ENCODE results near the gene SPINK6.

DNA sequence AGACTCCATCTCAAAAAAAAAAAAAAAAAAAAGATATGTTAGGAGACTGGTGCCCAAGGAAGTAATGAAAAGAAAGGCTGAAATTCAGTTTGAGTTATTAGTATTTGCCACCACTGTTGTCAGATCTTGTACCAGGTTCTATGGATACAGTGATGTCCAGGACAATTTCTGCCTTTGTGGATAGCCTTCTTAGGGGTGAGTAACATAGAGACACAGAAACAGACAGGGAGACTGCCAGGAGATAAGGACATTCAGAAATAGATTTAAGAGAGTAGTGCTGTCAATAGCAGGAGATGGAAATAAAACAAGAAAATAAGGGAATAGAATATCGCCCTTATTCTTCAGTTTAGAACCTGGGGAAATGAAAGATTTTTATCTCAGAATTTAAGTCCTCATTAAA is 40.8 kb upstream of the SPINK6 start:
- TF ChIP-seq, protein P1, sequence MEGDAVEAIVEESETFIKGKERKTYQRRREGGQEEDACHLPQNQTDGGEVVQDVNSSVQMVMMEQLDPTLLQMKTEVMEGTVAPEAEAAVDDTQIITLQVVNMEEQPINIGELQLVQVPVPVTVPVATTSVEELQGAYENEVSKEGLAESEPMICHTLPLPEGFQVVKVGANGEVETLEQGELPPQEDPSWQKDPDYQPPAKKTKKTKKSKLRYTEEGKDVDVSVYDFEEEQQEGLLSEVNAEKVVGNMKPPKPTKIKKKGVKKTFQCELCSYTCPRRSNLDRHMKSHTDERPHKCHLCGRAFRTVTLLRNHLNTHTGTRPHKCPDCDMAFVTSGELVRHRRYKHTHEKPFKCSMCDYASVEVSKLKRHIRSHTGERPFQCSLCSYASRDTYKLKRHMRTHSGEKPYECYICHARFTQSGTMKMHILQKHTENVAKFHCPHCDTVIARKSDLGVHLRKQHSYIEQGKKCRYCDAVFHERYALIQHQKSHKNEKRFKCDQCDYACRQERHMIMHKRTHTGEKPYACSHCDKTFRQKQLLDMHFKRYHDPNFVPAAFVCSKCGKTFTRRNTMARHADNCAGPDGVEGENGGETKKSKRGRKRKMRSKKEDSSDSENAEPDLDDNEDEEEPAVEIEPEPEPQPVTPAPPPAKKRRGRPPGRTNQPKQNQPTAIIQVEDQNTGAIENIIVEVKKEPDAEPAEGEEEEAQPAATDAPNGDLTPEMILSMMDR (IDR thresholded peaks at IDR 0.05), result no peak
- TF ChIP-seq POLR2A (IDR thresholded peaks at IDR 0.05), result no peak
